B cell (primary cell): Measurements from ENCODE around the gene GALNT7. TPM values are rescaled to one million over a fixed set of nuclear protein-coding genes. Genes with fewer than 3 reads are reported as not detected.

ENCODE experiments used
- ATAC-seq: fragments of 200-7000 bp; cut with Tn5 transposase; one replicate; pipeline ENCODE4 v1.10.0; 2021; ENCODE audit warnings: low read depth, mild to moderate bottlenecking, moderate number of reproducible peaks, moderate library complexity
- CTCF ChIA-PET: fragments of 350-600 bp; sonication (Branson Sonifier 250); formaldehyde crosslinking; loops from one replicate; lab custom pipeline; 2021; ENCODE audit warnings: antibody characterized with exemption, inconsistent platforms; lab: Charles Lee
- POLR2A ChIA-PET: fragments of 350-600 bp; sonication (Branson Sonifier 250); formaldehyde crosslinking; loops from one replicate; lab custom pipeline; 2021; ENCODE audit warnings: antibody characterized with exemption; lab: Charles Lee
- DNase-seq: peaks from one replicate; pipeline ENCODE4 v3.0.0; 2013
- H2AFZ ChIP-seq: 2 replicates; pipeline ENCODE4 v1.6.1; 2012; ENCODE audit warnings: mild to moderate bottlenecking, low read depth, low read length; ENCODE audit not compliant: insufficient read depth, poor library complexity, severe bottlenecking
- H3K27ac ChIP-seq, 2 donors: 1 replicate in 1 of 2; 2 replicates in 1 of 2; pipeline ENCODE4 v1.5.1; 2012 to 2013; ENCODE audit warnings: low read length in 2 of 2, mild to moderate bottlenecking in 2 of 2, moderate library complexity in 1 of 2
- H3K27me3 ChIP-seq, 4 experiments: fragments of 200-600 bp in 1 of 4; sonication (generic) in 1 of 4; replicated peaks in 1 of 4; 1 replicate in 2 of 4; 2 replicates in 2 of 4; pipeline versions ENCODE4 v1.6.1 to v1.7.0; 2013 to 2016; ENCODE audit warnings: low read length in 3 of 4, mild to moderate bottlenecking in 2 of 4, mixed read lengths in 1 of 4, moderate library complexity in 1 of 4; ENCODE audit not compliant: insufficient read depth in 4 of 4, control insufficient read depth in 3 of 4; ENCODE audit errors: control extremely low read depth in 1 of 4
- H3K36me3 ChIP-seq, 2 experiments: replicated peaks in 1 of 2; 1 replicate in 1 of 2; 2 replicates in 1 of 2; pipeline versions ENCODE4 v1.6.1 to v1.7.1; 2013; ENCODE audit warnings: low read length in 1 of 2; ENCODE audit not compliant: insufficient read depth in 2 of 2, control insufficient read depth in 1 of 2; ENCODE audit errors: control extremely low read depth in 1 of 2, extremely low read depth in 1 of 2
- H3K4me1 ChIP-seq, 2 donors: fragments of 200-600 bp in 1 of 2; sonication (generic) in 1 of 2; 1 replicate in 1 of 2; 2 replicates in 1 of 2; pipeline versions ENCODE4 v1.5.1 to v1.6.1; 2013 to 2017; ENCODE audit warnings: low read length in 2 of 2; ENCODE audit not compliant: control insufficient read depth in 2 of 2, insufficient read depth in 2 of 2
- H3K4me2 ChIP-seq: replicated peaks from 2 replicates; pipeline ENCODE3; 2012; ENCODE audit warnings: mild to moderate bottlenecking, low read depth, low read length; ENCODE audit not compliant: poor library complexity, severe bottlenecking
- H3K4me3 ChIP-seq, 5 experiments: fragments of 200-600 bp in 1 of 5; sonication (generic) in 1 of 5; 1 replicate in 3 of 5; 2 replicates in 2 of 5; pipeline versions ENCODE4 v1.5.1 to v1.7.0; 2011 to 2016; ENCODE audit warnings: low read length in 4 of 5, mild to moderate bottlenecking in 4 of 5, low read depth in 2 of 5, control low read depth in 1 of 5, moderate library complexity in 1 of 5; ENCODE audit not compliant: insufficient read depth in 1 of 5; ENCODE audit errors: control extremely low read depth in 1 of 5, extremely low read depth in 1 of 5
- H3K79me2 ChIP-seq: fragments of 200-600 bp; sonication (generic); one replicate; pipeline ENCODE4 v1.6.0; 2016; ENCODE audit warnings: low read length; ENCODE audit not compliant: control insufficient read depth, insufficient read depth
- H3K9ac ChIP-seq: fragments of 200-600 bp; sonication (generic); 2 replicates; pipeline ENCODE4 v1.6.1; 2017; ENCODE audit warnings: mild to moderate bottlenecking, low read length, moderate library complexity
- H3K9me3 ChIP-seq, 3 donors: one replicate each; pipeline versions ENCODE4 v1.6.1 to v1.7.1; 2013; ENCODE audit warnings: low read length in 2 of 3; ENCODE audit not compliant: control insufficient read depth in 2 of 3, insufficient read depth in 1 of 3; ENCODE audit errors: control extremely low read depth in 1 of 3
- H4K20me1 ChIP-seq: 2 replicates; pipeline ENCODE4 v1.6.0; 2012; ENCODE audit warnings: mild to moderate bottlenecking, low read length; ENCODE audit not compliant: insufficient read depth, control insufficient read depth, poor library complexity, severe bottlenecking
- H3K27ac Mint-ChIP-seq: one replicate; pipeline ENCODE4 v1.8.0; 2021; ENCODE audit warnings: mixed read lengths
- H3K27me3 Mint-ChIP-seq: one replicate; pipeline ENCODE4 v1.8.0; 2021; ENCODE audit warnings: mixed read lengths
- H3K4me1 Mint-ChIP-seq: one replicate; pipeline ENCODE4 v1.8.0; 2021; ENCODE audit warnings: mixed read lengths
- H3K4me3 Mint-ChIP-seq: one replicate; pipeline ENCODE4 v1.8.0; 2021; ENCODE audit warnings: mixed read lengths
- H3K9me3 Mint-ChIP-seq: one replicate; pipeline ENCODE4 v1.8.0; 2022; ENCODE audit warnings: mixed read lengths; ENCODE audit not compliant: insufficient read depth
- EZH2 ChIP-seq: IDR thresholded peaks from 2 replicates; pipeline ENCODE4 v1.6.1; 2012; ENCODE audit warnings: borderline replicate concordance, low read depth, mild to moderate bottlenecking, moderate library complexity, low read length; ENCODE audit not compliant: insufficient read depth, poor library complexity, severe bottlenecking
- WGBS: methylation state at CpG from one replicate; pipeline ENCODE4 v1.1.5; 2013; ENCODE audit warnings: missing lambda C conversion rate; ENCODE audit not compliant: insufficient coverage; 5-methylcytosine and 5-hydroxymethylcytosine counted together
- intact Hi-C: fragments of 100-400 bp; cut with micrococcal nuclease; formaldehyde crosslinking; loops from one replicate; pipeline ENCODE4 v1.10.0; 2022
- polyA plus RNA-seq: library from polyadenylated mRNA; depleted of rRNA; stranded (reverse); fragments of >200 nt; gene quantifications from 2 replicates; pipeline ENCODE4 v1.2.3, GENCODE V29; 2012
- total RNA-seq, 2 donors: library from RNA; stranded (reverse); fragments of 120-200 nt in 1 of 2; gene quantifications; 1 replicate in 1 of 2; 2 replicates in 1 of 2; pipeline versions ENCODE4 v1.2.3 to v1.2.4, GENCODE V29; 2013 to 2022
- TF ChIP-seq, protein P1 (sequence below): fragments of 200-600 bp; IDR thresholded peaks from one replicate; pipeline ENCODE4 v1.8.0; 2022; ENCODE audit warnings: antibody characterized with exemption, mild to moderate bottlenecking

GALNT7 gene
- total and polyA plus RNA-seq, 2 donors (not counting 1 experiment from before 2014, with no cell fraction given), result 5.8 to 23.7 TPM

DNA sequence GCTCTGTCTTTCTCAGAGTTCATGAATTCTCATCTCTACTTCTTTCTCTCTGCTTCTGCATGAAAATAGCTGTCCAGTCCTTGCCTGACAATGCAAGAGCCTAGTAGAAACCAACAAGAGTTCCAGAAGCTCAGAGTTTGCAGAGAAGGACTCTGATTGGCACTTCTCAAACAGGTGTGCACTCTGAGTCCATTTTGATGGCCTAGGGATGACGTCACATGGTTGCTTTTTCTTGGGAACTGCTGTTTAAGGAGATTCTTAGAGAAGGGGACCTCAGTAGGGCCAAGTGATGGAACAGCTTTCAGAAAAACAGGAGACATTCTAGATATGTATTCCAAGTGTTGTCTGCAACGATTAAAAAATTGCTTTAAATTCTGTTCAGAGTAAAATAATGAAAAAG, 108.7 kb downstream of the GALNT7 start:
- Histone ChIP-seq H2AFZ (no peak overlapping the region), H3K4me1 (peaks cover 4 to 10% of the 10 kb centered on the region in 2 donors), H3K79me2 (peaks cover 34% of the 10 kb centered on the region), H3K27ac (no peak overlapping the region), H3K4me3 (no peak overlapping the region), H4K20me1 (peaks cover 4% of the 10 kb centered on the region), H3K9ac (no peak overlapping the region), H3K36me3 (peaks cover 0 to 11% of the 10 kb centered on the region in 2 experiments), H3K9me3 (peaks cover 2 to 10% (median 10%) of the 10 kb centered on the region in 3 donors), H3K4me2 (no peak overlapping the region), H3K27me3 (no peaks in the 10 kb centered on the region)
- WGBS, result 88% methylated on average over 1 of the region's 2 CpGs
- no peaks in the 10 kb centered on the region for H3K9me3 Mint-ChIP-seq
- CTCF ChIA-PET, result interaction anchor here (0.7 to 1.2 kb wide), 4 partner anchors 9 to 253 kb away, joined by 3 read pairs; no protein-coding TSS in a partner anchor
- TF ChIP-seq, protein P1, sequence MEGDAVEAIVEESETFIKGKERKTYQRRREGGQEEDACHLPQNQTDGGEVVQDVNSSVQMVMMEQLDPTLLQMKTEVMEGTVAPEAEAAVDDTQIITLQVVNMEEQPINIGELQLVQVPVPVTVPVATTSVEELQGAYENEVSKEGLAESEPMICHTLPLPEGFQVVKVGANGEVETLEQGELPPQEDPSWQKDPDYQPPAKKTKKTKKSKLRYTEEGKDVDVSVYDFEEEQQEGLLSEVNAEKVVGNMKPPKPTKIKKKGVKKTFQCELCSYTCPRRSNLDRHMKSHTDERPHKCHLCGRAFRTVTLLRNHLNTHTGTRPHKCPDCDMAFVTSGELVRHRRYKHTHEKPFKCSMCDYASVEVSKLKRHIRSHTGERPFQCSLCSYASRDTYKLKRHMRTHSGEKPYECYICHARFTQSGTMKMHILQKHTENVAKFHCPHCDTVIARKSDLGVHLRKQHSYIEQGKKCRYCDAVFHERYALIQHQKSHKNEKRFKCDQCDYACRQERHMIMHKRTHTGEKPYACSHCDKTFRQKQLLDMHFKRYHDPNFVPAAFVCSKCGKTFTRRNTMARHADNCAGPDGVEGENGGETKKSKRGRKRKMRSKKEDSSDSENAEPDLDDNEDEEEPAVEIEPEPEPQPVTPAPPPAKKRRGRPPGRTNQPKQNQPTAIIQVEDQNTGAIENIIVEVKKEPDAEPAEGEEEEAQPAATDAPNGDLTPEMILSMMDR, result no peak
- no peak for TF ChIP-seq EZH2
- H3K27me3 Mint-ChIP-seq, result no peaks in the 10 kb centered on the region
- peaks cover 15% of the 10 kb centered on the region for H3K4me1 Mint-ChIP-seq
- intact Hi-C loops, result no loop called here
- DNase-seq, result no peak
- H3K4me3 Mint-ChIP-seq, result no peak overlapping the region
- POLR2A ChIA-PET, result no interaction called here
- no peak overlapping the region for H3K27ac Mint-ChIP-seq
- no peak for ATAC-seq

DNA sequence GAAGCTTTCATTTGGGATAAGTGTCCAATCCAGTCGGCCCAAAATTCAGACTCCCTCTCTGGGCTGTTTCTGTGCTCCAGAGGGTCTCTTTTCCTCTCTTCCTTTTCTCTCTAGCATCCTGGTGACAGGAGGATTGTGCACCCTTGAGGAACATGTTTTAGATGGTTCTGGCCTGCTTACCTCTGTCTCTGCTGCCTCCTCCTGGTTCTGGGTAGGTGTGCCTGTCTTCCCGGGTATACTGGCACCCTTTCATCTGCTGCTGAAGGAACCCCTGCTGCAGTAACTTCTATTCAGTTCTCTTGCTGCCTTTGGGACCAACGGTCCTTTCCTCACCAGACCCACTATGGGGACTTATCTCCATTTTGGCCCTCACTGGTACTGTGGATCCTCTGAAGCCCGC, 112.4 kb downstream of the GALNT7 start:
- ChIA-PET POLR2A (no interaction called here), CTCF (interaction anchor here (0.9 to 1.5 kb wide), 3 partner anchors 23 to 269 kb away, joined by 3 to 6 read pairs (median 6); no protein-coding TSS in a partner anchor)
- WGBS, result 100% methylated on average over 3 of the region's 4 CpGs
- ATAC-seq (no peak), DNase-seq (no peak)
- Histone ChIP-seq H3K27me3 (no peaks in the 10 kb centered on the region), H3K79me2 (peaks cover 16% of the 10 kb centered on the region), H3K9ac (no peak overlapping the region), H3K27ac (no peak overlapping the region), H4K20me1 (peaks cover 4% of the 10 kb centered on the region), H3K4me1 (peaks cover 4 to 10% of the 10 kb centered on the region in 2 donors), H3K36me3 (peaks cover 0 to 6% of the 10 kb centered on the region in 2 experiments), H2AFZ (no peak overlapping the region), H3K4me3 (no peak overlapping the region), H3K4me2 (no peak overlapping the region), H3K9me3 (peaks cover 10 to 16% (median 10%) of the 10 kb centered on the region in 3 donors)
- intact Hi-C loops, result no loop called here
- Mint-ChIP-seq H3K27me3 (no peaks in the 10 kb centered on the region), H3K4me1 (peaks cover 16% of the 10 kb centered on the region), H3K9me3 (peaks cover 2% of the 10 kb centered on the region), H3K27ac (no peak overlapping the region), H3K4me3 (no peak overlapping the region)
- TF ChIP-seq, protein P1, result no peak
- no peak for TF ChIP-seq EZH2
